Measurements from ENCODE around the gene CHD2.

- no peak for TF ChIP-seq CTCF (IDR thresholded peaks at IDR 0.05)
- TF ChIP-seq ZSCAN18 (CRISPR knock-in tag; IDR thresholded peaks at IDR 0.05) = no peak
- no peak for TF ChIP-seq STAT6 (CRISPR knock-in tag; conservative IDR thresholded peaks at IDR 0.05; ENCODE audit: low read depth)
- no peak for TF ChIP-seq JUN (CRISPR knock-in tag; IDR thresholded peaks at IDR 0.05)
- no peak for TF ChIP-seq NFATC4 (CRISPR knock-in tag; IDR thresholded peaks at IDR 0.05)
- no peak for TF ChIP-seq CREM (CRISPR knock-in tag; IDR thresholded peaks at IDR 0.05)
- TF ChIP-seq FOXK1 (CRISPR knock-in tag; IDR thresholded peaks at IDR 0.05) = no peak
- TF ChIP-seq ZNF281 (CRISPR knock-in tag; IDR thresholded peaks at IDR 0.05) = no peak
Observed at GRCh38 chr15:92933831-92934230, 33.7 kb downstream of the CHD2 start.

Data from WTC11 (cell line).